Sigmoid colon (tissue), 7 donors: Measurements from ENCODE around the gene TP53BP1. TPM values are rescaled to one million over a fixed set of nuclear protein-coding genes. Genes with fewer than 3 reads are reported as not detected.

ENCODE experiments used
- DNase-seq: peaks from one replicate; pipeline ENCODE4 v3.0.0-alpha.2; 2019
- H3K27ac ChIP-seq, 4 donors: fragments of 200-600 bp; sonication (generic); one replicate each; pipeline ENCODE4 v1.5.1; 2016 to 2019; ENCODE audit warnings: mild to moderate bottlenecking in 1 of 4
- H3K27me3 ChIP-seq, 3 donors: fragments of 200-600 bp; sonication (generic); one replicate each; pipeline ENCODE4 v1.5.1; 2019; ENCODE audit warnings: mild to moderate bottlenecking in 1 of 3
- H3K36me3 ChIP-seq, 4 donors: fragments of 200-600 bp; sonication (generic); one replicate each; pipeline ENCODE4 v1.5.1; 2016 to 2019
- H3K4me1 ChIP-seq, 4 donors: fragments of 200-600 bp; sonication (generic); one replicate each; pipeline ENCODE4 v1.5.1; 2017 to 2019
- H3K4me3 ChIP-seq, 4 donors: fragments of 200-600 bp; sonication (generic); one replicate each; pipeline ENCODE4 v1.5.1; 2017 to 2019; ENCODE audit warnings: mild to moderate bottlenecking in 2 of 4, moderate library complexity in 1 of 4
- H3K9me3 ChIP-seq, 4 donors: fragments of 200-600 bp in 3 of 4; sonication (generic) in 3 of 4; one replicate each; pipeline versions ENCODE4 v1.5.1 to v1.6.1; 2013 to 2019
- CTCF ChIP-seq, 4 experiments: fragments of 450-650 bp in 3 of 4; fragments of 200-600 bp in 1 of 4; IDR thresholded peaks; one replicate each; pipeline ENCODE4 v1.5.1; 2016 to 2019; ENCODE audit warnings: antibody characterized with exemption in 4 of 4, mild to moderate bottlenecking in 3 of 4, moderate library complexity in 2 of 4
- EP300 ChIP-seq, 4 donors: sonication (generic); formaldehyde crosslinking; IDR thresholded peaks; one replicate each; pipeline ENCODE4 v1.6.1; 2017; ENCODE audit warnings: antibody characterized with exemption in 4 of 4
- POLR2A ChIP-seq, 2 donors: fragments of 450-650 bp; IDR thresholded peaks; one replicate each; pipeline ENCODE4 v1.6.1; 2016; ENCODE audit warnings: antibody characterized with exemption in 2 of 2, mild to moderate bottlenecking in 2 of 2, moderate library complexity in 2 of 2
- POLR2AphosphoS5 ChIP-seq, 4 donors: sonication (generic); formaldehyde crosslinking; IDR thresholded peaks; one replicate each; pipeline ENCODE4 v1.6.1; 2017; ENCODE audit warnings: antibody characterized with exemption in 4 of 4
- WGBS, 2 donors: extraction: QIAGEN DNeasy Blood & Tissue Kit; methylation state at CpG; one replicate each; pipeline ENCODE4 v1.1.7; 2013; 5-methylcytosine and 5-hydroxymethylcytosine counted together
- intact Hi-C: fragments of 100-400 bp; cut with DNase I; formaldehyde crosslinking; loops from one replicate; pipeline ENCODE4 v1.15.1; 2023
- polyA plus RNA-seq, 3 donors: library from polyadenylated mRNA; stranded (reverse); fragments of 200-250 nt; gene quantifications; one replicate each; pipeline ENCODE4 v1.2.3, GENCODE V29; 2013
- total RNA-seq, 4 donors: library from RNA; depleted of rRNA; stranded (reverse); fragments of >200 nt; gene quantifications; one replicate each; pipeline ENCODE4 v1.1.0, GENCODE V29; 2016
- donor health status: healthy with polysubstance abuse.
- donor health status: Bipolar disorder and iron deficiency.
- donor health status: healthy.

TP53BP1 gene
- total and polyA plus RNA-seq, 7 donors: 1.8 to 63.4 (median 38.3) TPM

GRCh38 chr15:43511012-43511885 is 18.3 kb upstream of the TP53BP1 start:
- peaks cover 0 to 54% (median 47%) of the 10 kb centered on the region in 4 donors for H3K4me1 ChIP-seq
- H3K9me3 ChIP-seq: no peaks in the 10 kb centered on the region
- DNase-seq: no peak
- no peaks in the 10 kb centered on the region for H3K27me3 ChIP-seq
- peak overlapping the region; percentile 52 to 63 (median 56) for H3K4me3 ChIP-seq
- H3K27ac ChIP-seq: peak overlapping the region; percentile 65 to 93 (median 88)
- 5 to 7% methylated on average over 39 of the region's 39 CpGs for WGBS, 2 donors
- intact Hi-C loops: loop anchor here (2.0 kb wide), 1 partner anchor 18 kb away; the partner anchor contains the start of gene TP53BP1
- no peaks in the 10 kb centered on the region for H3K36me3 ChIP-seq
- TF ChIP-seq POLR2A (IDR thresholded peaks at IDR 0.05) (no peak), CTCF (IDR thresholded peaks at IDR 0.05) (peak in 1 of 4 experiments; percentile 27), EP300 (IDR thresholded peaks at IDR 0.05) (no peak), POLR2AphosphoS5 (IDR thresholded peaks at IDR 0.05) (no peak)

GRCh38 chr15:43510200-43511011 is 17.4 kb upstream of the TP53BP1 start:
- peaks cover 0 to 46% (median 39%) of the 10 kb centered on the region in 4 donors for H3K4me1 ChIP-seq
- TF ChIP-seq EP300 (IDR thresholded peaks at IDR 0.05): no peak
- TF ChIP-seq POLR2A (IDR thresholded peaks at IDR 0.05): peak; percentile 76 to 82
- peak in 2 of 4 experiments; percentile 30 to 31 for TF ChIP-seq CTCF (IDR thresholded peaks at IDR 0.05)
- peak; percentile 83 to 90 (median 85) for TF ChIP-seq POLR2AphosphoS5 (IDR thresholded peaks at IDR 0.05)
- 1 to 3% methylated on average over 41 of the region's 41 CpGs for WGBS, 2 donors
- H3K4me3 ChIP-seq: peak overlapping the region; percentile 52 to 63 (median 56)
- no peaks in the 10 kb centered on the region for H3K27me3 ChIP-seq
- H3K9me3 ChIP-seq: no peaks in the 10 kb centered on the region
- intact Hi-C loops: loop anchor here (2.0 kb wide), 1 partner anchor 18 kb away; the partner anchor contains the start of gene TP53BP1
- H3K27ac ChIP-seq: peak overlapping the region; percentile 84 to 93 (median 92)
- DNase-seq: peak; percentile 100
- no peaks in the 10 kb centered on the region for H3K36me3 ChIP-seq

GRCh38 chr15:43509660-43510199 is 16.8 kb upstream of the TP53BP1 start:
- DNase-seq: no peak
- H3K4me3 ChIP-seq: peak overlapping the region; percentile 52 to 63 (median 56)
- no peaks in the 10 kb centered on the region for H3K27me3 ChIP-seq
- WGBS, 2 donors: 57 to 66% methylated on average over 8 of the region's 8 CpGs
- H3K9me3 ChIP-seq: no peaks in the 10 kb centered on the region
- no peaks in the 10 kb centered on the region for H3K36me3 ChIP-seq
- intact Hi-C loops: loop anchor here (2.0 kb wide), 1 partner anchor 17 kb away; the partner anchor contains the start of gene TP53BP1
- peak; percentile 25 to 69 (median 66) for TF ChIP-seq POLR2AphosphoS5 (IDR thresholded peaks at IDR 0.05)
- peak in 1 of 4 donors; percentile 10 for TF ChIP-seq EP300 (IDR thresholded peaks at IDR 0.05)
- no peak for TF ChIP-seq POLR2A (IDR thresholded peaks at IDR 0.05)
- peaks cover 0 to 42% (median 37%) of the 10 kb centered on the region in 4 donors for H3K4me1 ChIP-seq
- peak overlapping the region; percentile 84 to 93 (median 92) for H3K27ac ChIP-seq

- Histone ChIP-seq H3K27me3 (no peaks in the 10 kb centered on the region), H3K36me3 (no peaks in the 10 kb centered on the region), H3K27ac (peak overlapping the region; percentile 84 to 93 (median 92)), H3K9me3 (no peaks in the 10 kb centered on the region), H3K4me3 (peak overlapping the region; percentile 52 to 63 (median 56)), H3K4me1 (peaks cover 0 to 39% (median 35%) of the 10 kb centered on the region in 4 donors)
- DNase-seq: peak; percentile 86
- peak in 2 of 4 donors; percentile 29 to 30 for TF ChIP-seq POLR2AphosphoS5 (IDR thresholded peaks at IDR 0.05)
- no peak for TF ChIP-seq POLR2A (IDR thresholded peaks at IDR 0.05)
- no peak for TF ChIP-seq CTCF (IDR thresholded peaks at IDR 0.05)
- WGBS, 2 donors: 76 to 77% methylated on average over 9 of the region's 9 CpGs
- intact Hi-C loops: no loop called here
Observed at GRCh38 chr15:43508991-43509659, 16.2 kb upstream of the TP53BP1 start.
